Tibial nerve (tissue), 4 donors: Measurements from ENCODE around the gene CFL1. TPM values are rescaled to one million over a fixed set of nuclear protein-coding genes. Genes with fewer than 3 reads are reported as not detected.

Experiments
- DNase-seq, 2 donors: peaks; one replicate each; pipeline ENCODE4 v3.0.0-alpha.2; 2019; ENCODE audit warnings: low spot score in 2 of 2
- H3K27ac ChIP-seq, 4 donors: fragments of 200-600 bp; sonication (generic) in 3 of 4; one replicate each; pipeline ENCODE4 v1.5.1; 2017 to 2019; ENCODE audit warnings: mild to moderate bottlenecking in 1 of 4
- H3K27me3 ChIP-seq, 2 donors: fragments of 200-600 bp; sonication (generic) in 1 of 2; one replicate each; pipeline versions ENCODE4 v1.5.1 to v1.6.0; 2017 to 2019
- H3K36me3 ChIP-seq, 3 donors: fragments of 200-600 bp; sonication (generic); one replicate each; pipeline ENCODE4 v1.5.1; 2018 to 2019
- H3K4me1 ChIP-seq, 4 donors: fragments of 200-600 bp; sonication (generic) in 3 of 4; one replicate each; pipeline ENCODE4 v1.5.1; 2017 to 2019
- H3K4me3 ChIP-seq, 4 donors: fragments of 200-600 bp; sonication (generic) in 3 of 4; one replicate each; pipeline ENCODE4 v1.5.1; 2017 to 2019; ENCODE audit warnings: mild to moderate bottlenecking in 1 of 4, moderate library complexity in 1 of 4
- H3K9me3 ChIP-seq, 4 donors: fragments of 200-600 bp; sonication (generic) in 3 of 4; one replicate each; pipeline ENCODE4 v1.5.1; 2017 to 2019
- CTCF ChIP-seq, 5 experiments: fragments of 200-600 bp in 3 of 5; fragments of 450-650 bp in 2 of 5; sonication (generic) in 3 of 5; IDR thresholded peaks; one replicate each; pipeline ENCODE4 v1.5.1; 2016 to 2019; ENCODE audit warnings: antibody characterized with exemption in 5 of 5, mild to moderate bottlenecking in 3 of 5, moderate library complexity in 2 of 5
- EP300 ChIP-seq, 2 donors: sonication (generic); formaldehyde crosslinking; IDR thresholded peaks; one replicate each; pipeline ENCODE4 v1.6.1; 2017; ENCODE audit warnings: antibody characterized with exemption in 2 of 2, mild to moderate bottlenecking in 1 of 2
- POLR2A ChIP-seq, 2 donors: fragments of 450-650 bp; IDR thresholded peaks; one replicate each; pipeline ENCODE4 v1.6.1; 2017; ENCODE audit warnings: antibody characterized with exemption in 2 of 2, mild to moderate bottlenecking in 2 of 2, moderate library complexity in 2 of 2
- WGBS, 2 donors: methylation state at CpG; one replicate each; pipeline ENCODE4 v1.1.5; 2018; 5-methylcytosine and 5-hydroxymethylcytosine counted together
- total RNA-seq, 4 donors: library from RNA; depleted of rRNA; stranded (reverse); fragments of >200 nt; gene quantifications; one replicate each; pipeline ENCODE4 v1.1.0, GENCODE V29; 2016

The CFL1 gene
- total RNA-seq, 4 donors from 2014 or later: 461 to 881 (median 580) TPM

GRCh38 chr11:65900125-65900898 lies 42.3 kb upstream of the CFL1 start, which contains the start of gene FOSL1:
Gene FOSL1 (minus strand): TSS chr11:65900388. CDS start chr11:65900339, 49 bp downstream.
- Histone ChIP-seq H3K4me3 (peak within 1 kb of the TSS; percentile 33 to 59 (median 53)), H3K36me3 (no peaks in the 10 kb centered on the region), H3K27me3 (peaks cover 0 to 16% of the 10 kb centered on the region in 2 donors), H3K4me1 (peaks cover 0 to 27% (median 11%) of the 10 kb centered on the region in 4 donors), H3K27ac (peak within 1 kb of the TSS in 3 of 4 donors; percentile 28 to 75 (median 61)), H3K9me3 (no peaks in the 10 kb centered on the region)
- TF ChIP-seq CTCF (IDR thresholded peaks at IDR 0.05) (peak in 1 of 5 experiments; percentile 23), POLR2A (IDR thresholded peaks at IDR 0.05) (no peak), EP300 (IDR thresholded peaks at IDR 0.05) (peak in 1 of 2 donors; percentile 52)
- DNase-seq: peak; percentile 59 to 64
- WGBS, 2 donors: 3% methylated on average over 41 to 74 of the region's 80 CpGs

- DNase-seq: no peak
- H3K36me3 ChIP-seq: no peaks in the 10 kb centered on the region
- H3K27ac ChIP-seq: peak overlapping the region in 3 of 4 donors; percentile 28 to 61 (median 41)
- peak overlapping the region; percentile 33 to 59 (median 53) for H3K4me3 ChIP-seq
- H3K27me3 ChIP-seq: peaks cover 0 to 16% of the 10 kb centered on the region in 2 donors
- no peaks in the 10 kb centered on the region for H3K9me3 ChIP-seq
- TF ChIP-seq EP300 (IDR thresholded peaks at IDR 0.05): no peak
- no peak for TF ChIP-seq CTCF (IDR thresholded peaks at IDR 0.05)
- TF ChIP-seq POLR2A (IDR thresholded peaks at IDR 0.05): no peak
- WGBS, 2 donors: 1 to 2% methylated on average over 26 to 28 of the region's 78 CpGs
- peaks cover 0 to 27% (median 11%) of the 10 kb centered on the region in 4 donors for H3K4me1 ChIP-seq
Observed at GRCh38 chr11:65899356-65900124, 41.6 kb upstream of the CFL1 start.

- TF ChIP-seq EP300 (IDR thresholded peaks at IDR 0.05) (no peak), CTCF (IDR thresholded peaks at IDR 0.05) (no peak), POLR2A (IDR thresholded peaks at IDR 0.05) (no peak)
- no peaks in the 10 kb centered on the region for H3K36me3 ChIP-seq
- 33 to 45% methylated on average over 16 to 23 of the region's 28 CpGs for WGBS, 2 donors
- peaks cover 0 to 16% of the 10 kb centered on the region in 2 donors for H3K27me3 ChIP-seq
- H3K9me3 ChIP-seq: no peaks in the 10 kb centered on the region
- H3K27ac ChIP-seq: peak overlapping the region in 1 of 4 donors; percentile 61
- peak overlapping the region; percentile 33 to 59 (median 53) for H3K4me3 ChIP-seq
- DNase-seq: no peak
- H3K4me1 ChIP-seq: peaks cover 0 to 35% (median 12%) of the 10 kb centered on the region in 4 donors
Observed at GRCh38 chr11:65898656-65899355, 40.8 kb upstream of the CFL1 start.

- WGBS, 2 donors: 86 to 95% methylated on average over 4 of the region's 4 CpGs
- H3K36me3 ChIP-seq: no peaks in the 10 kb centered on the region
- H3K9me3 ChIP-seq: no peaks in the 10 kb centered on the region
- no peak overlapping the region for H3K27ac ChIP-seq
- no peak for TF ChIP-seq EP300 (IDR thresholded peaks at IDR 0.05)
- H3K27me3 ChIP-seq: peaks cover 0 to 16% of the 10 kb centered on the region in 2 donors
- no peak for DNase-seq
- H3K4me3 ChIP-seq: no peak overlapping the region
- H3K4me1 ChIP-seq: peaks cover 0 to 48% (median 25%) of the 10 kb centered on the region in 4 donors
Observed at GRCh38 chr11:65897020-65897471, 39.1 kb upstream of the CFL1 start.
